HEK293 (cell line): Measurements from ENCODE around the gene TLR10.

ENCODE experiments used
- CTCF ChIA-PET: fragments of 350-600 bp; formaldehyde crosslinking; extraction: SDS; loops from one replicate; lab custom pipeline; 2021; ENCODE audit warnings: antibody characterized with exemption; lab: Yijun Ruan, JAX
- POLR2A ChIA-PET: fragments of 300-600 bp; formaldehyde crosslinking; extraction: SDS; loops from one replicate; lab custom pipeline; 2020; ENCODE audit warnings: antibody characterized with exemption, inconsistent platforms; lab: Yijun Ruan, JAX
- H3K27ac ChIP-seq: fragments of 200-500 bp; sonication (Bioruptor generic); 2 replicates; pipeline ENCODE4 v1.5.1; 2014; ENCODE audit warnings: low read depth, low read length, control low read depth, inconsistent platforms; ENCODE audit errors: extremely low read depth
- H3K36me3 ChIP-seq, 2 experiments: fragments of 200-500 bp in 1 of 2; sonication (Bioruptor generic) in 1 of 2; 1 replicate in 1 of 2; 2 replicates in 1 of 2; pipeline ENCODE4 v1.5.1; 2014 to 2017; ENCODE audit warnings: inconsistent platforms in 2 of 2, low read length in 2 of 2; ENCODE audit not compliant: control insufficient read depth in 2 of 2, insufficient read depth in 1 of 2
- H3K4me1 ChIP-seq: fragments of 200-500 bp; sonication (Bioruptor generic); 2 replicates; pipeline ENCODE4 v1.5.1; 2014; ENCODE audit warnings: mild to moderate bottlenecking, low read length, inconsistent platforms; ENCODE audit not compliant: control insufficient read depth, insufficient read depth
- H3K4me3 ChIP-seq: 2 replicates; pipeline ENCODE4 v1.5.1; 2011; ENCODE audit warnings: low read depth, mild to moderate bottlenecking, control low read depth, low read length, moderate library complexity
- H3K9me3 ChIP-seq: fragments of 200-500 bp; sonication (Bioruptor generic); 2 replicates; pipeline ENCODE4 v1.5.1; 2014; ENCODE audit warnings: low read depth, low read length, inconsistent platforms; ENCODE audit not compliant: control insufficient read depth, insufficient read depth
- GLI4 ChIP-seq: fragments of 450-650 bp; formaldehyde crosslinking; IDR thresholded peaks from 2 replicates; pipeline ENCODE4 v1.5.1; 2016; ENCODE audit warnings: missing biosample characterization, missing genetic modification characterization
- KLF7 ChIP-seq: fragments of 450-650 bp; formaldehyde crosslinking; IDR thresholded peaks from 2 replicates; pipeline ENCODE4 v1.5.1; 2016; ENCODE audit warnings: missing biosample characterization, missing genetic modification characterization, borderline replicate concordance
- ZEB2 ChIP-seq: fragments of 450-650 bp; formaldehyde crosslinking; IDR thresholded peaks from 2 replicates; pipeline ENCODE4 v1.5.1; 2016; ENCODE audit warnings: missing biosample characterization, missing genetic modification characterization
- ZFP69B ChIP-seq: fragments of 450-650 bp; formaldehyde crosslinking; IDR thresholded peaks from 2 replicates; pipeline ENCODE4 v1.5.1; 2016; ENCODE audit warnings: missing biosample characterization, missing genetic modification characterization
- ZNF175 ChIP-seq: fragments of 450-650 bp; formaldehyde crosslinking; IDR thresholded peaks from 2 replicates; pipeline ENCODE4 v1.5.1; 2016; ENCODE audit warnings: missing biosample characterization, missing genetic modification characterization
- ZNF2 ChIP-seq: fragments of 450-650 bp; formaldehyde crosslinking; IDR thresholded peaks from 2 replicates; pipeline ENCODE4 v1.5.1; 2016; ENCODE audit warnings: missing biosample characterization, missing genetic modification characterization
- ZNF354C ChIP-seq: fragments of 450-650 bp; formaldehyde crosslinking; IDR thresholded peaks from 2 replicates; pipeline ENCODE4 v1.5.1; 2016; ENCODE audit warnings: missing biosample characterization, missing genetic modification characterization, low read depth, borderline replicate concordance
- ZNF544 ChIP-seq: fragments of 450-650 bp; formaldehyde crosslinking; IDR thresholded peaks from 2 replicates; pipeline ENCODE4 v1.5.0; 2017; ENCODE audit warnings: missing biosample characterization, missing genetic modification characterization
- ZNF548 ChIP-seq: fragments of 450-650 bp; formaldehyde crosslinking; IDR thresholded peaks from 2 replicates; pipeline ENCODE4 v1.5.1; 2016; ENCODE audit warnings: missing biosample characterization, missing genetic modification characterization
- ZNF561 ChIP-seq: fragments of 450-650 bp; IDR thresholded peaks from 2 replicates; pipeline ENCODE4 v1.5.1; 2018; ENCODE audit warnings: missing biosample characterization, missing genetic modification characterization, borderline replicate concordance
- ZNF571 ChIP-seq: fragments of 450-650 bp; formaldehyde crosslinking; IDR thresholded peaks from 2 replicates; pipeline ENCODE4 v1.5.0; 2017; ENCODE audit warnings: missing biosample characterization, missing genetic modification characterization
- ZNF596 ChIP-seq: fragments of 450-650 bp; IDR thresholded peaks from 2 replicates; pipeline ENCODE4 v1.5.0; 2018; ENCODE audit warnings: missing biosample characterization, mild to moderate bottlenecking, missing genetic modification characterization, moderate library complexity
- ZNF843 ChIP-seq: fragments of 450-650 bp; formaldehyde crosslinking; IDR thresholded peaks from 2 replicates; pipeline ENCODE4 v1.5.1; 2016; ENCODE audit warnings: missing biosample characterization, missing genetic modification characterization
- TF ChIP-seq, protein P1 (sequence below): IDR thresholded peaks from 2 replicates; pipeline ENCODE4 v1.6.1; 2011; ENCODE audit warnings: mild to moderate bottlenecking, low read depth, low read length, borderline replicate concordance
- TF ChIP-seq, protein P2 (sequence below): fragments of 450-650 bp; formaldehyde crosslinking; IDR thresholded peaks from 2 replicates; pipeline ENCODE4 v1.5.1; 2016; ENCODE audit warnings: missing biosample characterization, missing genetic modification characterization, borderline replicate concordance
- TF ChIP-seq, protein P3 (sequence below): fragments of 450-650 bp; formaldehyde crosslinking; IDR thresholded peaks from 2 replicates; pipeline ENCODE4 v1.5.1; 2016; ENCODE audit warnings: missing biosample characterization, missing genetic modification characterization
- TF ChIP-seq, protein P4 (sequence below): fragments of 450-650 bp; formaldehyde crosslinking; IDR thresholded peaks from 2 replicates; pipeline ENCODE4 v1.5.1; 2016; ENCODE audit warnings: missing biosample characterization, missing genetic modification characterization, low read depth

TLR10 gene

DNA sequence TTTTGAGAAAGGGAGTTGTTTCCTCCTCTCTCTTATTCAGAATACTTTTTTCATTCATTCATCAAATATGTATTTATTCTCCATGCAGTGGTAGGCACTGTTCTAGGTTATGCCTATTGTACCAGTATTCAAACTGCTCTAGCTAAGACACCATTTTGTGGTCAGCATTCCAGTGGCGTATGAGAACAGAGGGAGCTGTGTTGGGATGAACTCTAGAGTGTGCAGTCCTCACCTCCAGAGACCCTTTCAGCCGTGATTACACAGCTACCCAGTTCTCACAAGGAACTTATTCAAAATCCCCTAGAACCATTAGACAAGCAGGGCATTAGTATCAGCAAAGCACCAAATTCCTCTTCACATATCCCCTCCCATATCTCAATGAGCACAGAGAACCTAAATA, 17.6 kb upstream of the TLR10 start:
- CTCF ChIA-PET = interaction anchor here (0.9 to 1.7 kb wide), 2 partner anchors 10 to 41 kb away, joined by 3 to 7 read pairs; no protein-coding TSS in a partner anchor
- Histone ChIP-seq H3K9me3 (no peaks in the 10 kb centered on the region), H3K4me3 (no peak overlapping the region), H3K27ac (no peak overlapping the region), H3K4me1 (no peaks in the 10 kb centered on the region), H3K36me3 (no peaks in the 10 kb centered on the region)
- POLR2A ChIA-PET = no interaction called here
- TF ChIP-seq ZNF571 (tag by site-specific recombination) (no peak), ZNF843 (tag by site-specific recombination) (no peak), ZNF548 (tag by site-specific recombination) (no peak), ZNF2 (tag by site-specific recombination) (no peak), ZNF544 (no peak), ZFP69B (tag by site-specific recombination) (no peak)
- TF ChIP-seq, protein P1, sequence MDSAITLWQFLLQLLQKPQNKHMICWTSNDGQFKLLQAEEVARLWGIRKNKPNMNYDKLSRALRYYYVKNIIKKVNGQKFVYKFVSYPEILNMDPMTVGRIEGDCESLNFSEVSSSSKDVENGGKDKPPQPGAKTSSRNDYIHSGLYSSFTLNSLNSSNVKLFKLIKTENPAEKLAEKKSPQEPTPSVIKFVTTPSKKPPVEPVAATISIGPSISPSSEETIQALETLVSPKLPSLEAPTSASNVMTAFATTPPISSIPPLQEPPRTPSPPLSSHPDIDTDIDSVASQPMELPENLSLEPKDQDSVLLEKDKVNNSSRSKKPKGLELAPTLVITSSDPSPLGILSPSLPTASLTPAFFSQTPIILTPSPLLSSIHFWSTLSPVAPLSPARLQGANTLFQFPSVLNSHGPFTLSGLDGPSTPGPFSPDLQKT = no peak
- TF ChIP-seq, protein P2, sequence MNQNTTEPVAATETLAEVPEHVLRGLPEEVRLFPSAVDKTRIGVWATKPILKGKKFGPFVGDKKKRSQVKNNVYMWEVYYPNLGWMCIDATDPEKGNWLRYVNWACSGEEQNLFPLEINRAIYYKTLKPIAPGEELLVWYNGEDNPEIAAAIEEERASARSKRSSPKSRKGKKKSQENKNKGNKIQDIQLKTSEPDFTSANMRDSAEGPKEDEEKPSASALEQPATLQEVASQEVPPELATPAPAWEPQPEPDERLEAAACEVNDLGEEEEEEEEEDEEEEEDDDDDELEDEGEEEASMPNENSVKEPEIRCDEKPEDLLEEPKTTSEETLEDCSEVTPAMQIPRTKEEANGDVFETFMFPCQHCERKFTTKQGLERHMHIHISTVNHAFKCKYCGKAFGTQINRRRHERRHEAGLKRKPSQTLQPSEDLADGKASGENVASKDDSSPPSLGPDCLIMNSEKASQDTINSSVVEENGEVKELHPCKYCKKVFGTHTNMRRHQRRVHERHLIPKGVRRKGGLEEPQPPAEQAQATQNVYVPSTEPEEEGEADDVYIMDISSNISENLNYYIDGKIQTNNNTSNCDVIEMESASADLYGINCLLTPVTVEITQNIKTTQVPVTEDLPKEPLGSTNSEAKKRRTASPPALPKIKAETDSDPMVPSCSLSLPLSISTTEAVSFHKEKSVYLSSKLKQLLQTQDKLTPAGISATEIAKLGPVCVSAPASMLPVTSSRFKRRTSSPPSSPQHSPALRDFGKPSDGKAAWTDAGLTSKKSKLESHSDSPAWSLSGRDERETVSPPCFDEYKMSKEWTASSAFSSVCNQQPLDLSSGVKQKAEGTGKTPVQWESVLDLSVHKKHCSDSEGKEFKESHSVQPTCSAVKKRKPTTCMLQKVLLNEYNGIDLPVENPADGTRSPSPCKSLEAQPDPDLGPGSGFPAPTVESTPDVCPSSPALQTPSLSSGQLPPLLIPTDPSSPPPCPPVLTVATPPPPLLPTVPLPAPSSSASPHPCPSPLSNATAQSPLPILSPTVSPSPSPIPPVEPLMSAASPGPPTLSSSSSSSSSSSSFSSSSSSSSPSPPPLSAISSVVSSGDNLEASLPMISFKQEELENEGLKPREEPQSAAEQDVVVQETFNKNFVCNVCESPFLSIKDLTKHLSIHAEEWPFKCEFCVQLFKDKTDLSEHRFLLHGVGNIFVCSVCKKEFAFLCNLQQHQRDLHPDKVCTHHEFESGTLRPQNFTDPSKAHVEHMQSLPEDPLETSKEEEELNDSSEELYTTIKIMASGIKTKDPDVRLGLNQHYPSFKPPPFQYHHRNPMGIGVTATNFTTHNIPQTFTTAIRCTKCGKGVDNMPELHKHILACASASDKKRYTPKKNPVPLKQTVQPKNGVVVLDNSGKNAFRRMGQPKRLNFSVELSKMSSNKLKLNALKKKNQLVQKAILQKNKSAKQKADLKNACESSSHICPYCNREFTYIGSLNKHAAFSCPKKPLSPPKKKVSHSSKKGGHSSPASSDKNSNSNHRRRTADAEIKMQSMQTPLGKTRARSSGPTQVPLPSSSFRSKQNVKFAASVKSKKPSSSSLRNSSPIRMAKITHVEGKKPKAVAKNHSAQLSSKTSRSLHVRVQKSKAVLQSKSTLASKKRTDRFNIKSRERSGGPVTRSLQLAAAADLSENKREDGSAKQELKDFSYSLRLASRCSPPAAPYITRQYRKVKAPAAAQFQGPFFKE = no peak

DNA sequence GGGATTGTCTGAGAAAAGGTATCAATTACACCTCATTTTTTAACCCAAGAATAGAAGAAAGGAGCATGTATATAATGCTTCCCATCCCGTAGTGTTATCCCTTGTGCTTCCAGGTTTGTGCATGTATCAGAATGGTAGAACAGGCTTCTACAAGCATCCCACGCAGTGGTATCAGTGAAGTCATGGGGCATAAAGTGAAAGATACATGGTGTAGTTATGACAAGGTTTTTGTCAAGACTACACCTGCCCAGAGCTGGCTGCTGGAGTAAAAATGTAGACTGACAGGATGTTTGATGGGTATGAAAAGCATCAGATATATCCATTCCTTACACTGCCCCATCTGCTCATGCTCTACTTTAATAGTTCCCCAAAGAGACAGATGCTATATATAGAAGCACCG, 12.3 kb upstream of the TLR10 start:
- ChIA-PET CTCF (interaction anchor here (0.7 to 2.3 kb wide), 3 partner anchors 9 to 108 kb away, joined by 3 to 10 read pairs (median 7); partner anchors contain the start of genes TLR1 and TLR10), POLR2A (no interaction called here)
- no peaks in the 10 kb centered on the region for H3K36me3 ChIP-seq
- H3K27ac ChIP-seq = no peak overlapping the region
- H3K9me3 ChIP-seq = no peaks in the 10 kb centered on the region
- no peak for TF ChIP-seq ZNF175 (tag by site-specific recombination)
- TF ChIP-seq ZNF596 = no peak
- no peak for TF ChIP-seq GLI4 (tag by site-specific recombination)
- TF ChIP-seq ZNF561 = no peak
- TF ChIP-seq KLF7 (tag by site-specific recombination) = no peak
- no peak for TF ChIP-seq ZNF354C
- TF ChIP-seq, protein P3, sequence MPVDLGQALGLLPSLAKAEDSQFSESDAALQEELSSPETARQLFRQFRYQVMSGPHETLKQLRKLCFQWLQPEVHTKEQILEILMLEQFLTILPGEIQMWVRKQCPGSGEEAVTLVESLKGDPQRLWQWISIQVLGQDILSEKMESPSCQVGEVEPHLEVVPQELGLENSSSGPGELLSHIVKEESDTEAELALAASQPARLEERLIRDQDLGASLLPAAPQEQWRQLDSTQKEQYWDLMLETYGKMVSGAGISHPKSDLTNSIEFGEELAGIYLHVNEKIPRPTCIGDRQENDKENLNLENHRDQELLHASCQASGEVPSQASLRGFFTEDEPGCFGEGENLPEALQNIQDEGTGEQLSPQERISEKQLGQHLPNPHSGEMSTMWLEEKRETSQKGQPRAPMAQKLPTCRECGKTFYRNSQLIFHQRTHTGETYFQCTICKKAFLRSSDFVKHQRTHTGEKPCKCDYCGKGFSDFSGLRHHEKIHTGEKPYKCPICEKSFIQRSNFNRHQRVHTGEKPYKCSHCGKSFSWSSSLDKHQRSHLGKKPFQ (tag by site-specific recombination) = no peak
- no peak for TF ChIP-seq ZEB2 (tag by site-specific recombination)
- TF ChIP-seq, protein P4, sequence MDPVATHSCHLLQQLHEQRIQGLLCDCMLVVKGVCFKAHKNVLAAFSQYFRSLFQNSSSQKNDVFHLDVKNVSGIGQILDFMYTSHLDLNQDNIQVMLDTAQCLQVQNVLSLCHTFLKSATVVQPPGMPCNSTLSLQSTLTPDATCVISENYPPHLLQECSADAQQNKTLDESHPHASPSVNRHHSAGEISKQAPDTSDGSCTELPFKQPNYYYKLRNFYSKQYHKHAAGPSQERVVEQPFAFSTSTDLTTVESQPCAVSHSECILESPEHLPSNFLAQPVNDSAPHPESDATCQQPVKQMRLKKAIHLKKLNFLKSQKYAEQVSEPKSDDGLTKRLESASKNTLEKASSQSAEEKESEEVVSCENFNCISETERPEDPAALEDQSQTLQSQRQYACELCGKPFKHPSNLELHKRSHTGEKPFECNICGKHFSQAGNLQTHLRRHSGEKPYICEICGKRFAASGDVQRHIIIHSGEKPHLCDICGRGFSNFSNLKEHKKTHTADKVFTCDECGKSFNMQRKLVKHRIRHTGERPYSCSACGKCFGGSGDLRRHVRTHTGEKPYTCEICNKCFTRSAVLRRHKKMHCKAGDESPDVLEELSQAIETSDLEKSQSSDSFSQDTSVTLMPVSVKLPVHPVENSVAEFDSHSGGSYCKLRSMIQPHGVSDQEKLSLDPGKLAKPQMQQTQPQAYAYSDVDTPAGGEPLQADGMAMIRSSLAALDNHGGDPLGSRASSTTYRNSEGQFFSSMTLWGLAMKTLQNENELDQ (tag by site-specific recombination) = no peak
- no peaks in the 10 kb centered on the region for H3K4me1 ChIP-seq
- no peak overlapping the region for H3K4me3 ChIP-seq
